ES-I3 (cell line): Measurements from ENCODE around the gene TRAF2.

ENCODE experiments used
- H3K36me3 ChIP-seq: 2 replicates; pipeline ENCODE4 v1.6.1; 2013; ENCODE audit warnings: mild to moderate bottlenecking, low read length, control low read depth, moderate library complexity; ENCODE audit not compliant: insufficient read depth
- H3K4me1 ChIP-seq: 2 replicates; pipeline ENCODE4 v1.6.1; 2013; ENCODE audit warnings: mild to moderate bottlenecking, control low read depth, low read length; ENCODE audit not compliant: insufficient read depth
- H3K9ac ChIP-seq: 2 replicates; pipeline ENCODE4 v1.6.1; 2013; ENCODE audit warnings: low read depth, mild to moderate bottlenecking, low read length, moderate library complexity
- H3K9me3 ChIP-seq: 2 replicates; pipeline ENCODE4 v1.6.1; 2013; ENCODE audit warnings: mild to moderate bottlenecking, low read length, moderate library complexity; ENCODE audit not compliant: control insufficient read depth, insufficient read depth

The TRAF2 gene

GRCh38 chr9:136851941-136852663 lies 34.2 kb upstream of the TRAF2 start, which contains the start of gene MAMDC4:
Gene MAMDC4 (plus strand): TSS chr9:136852346. CDS start chr9:136852417, 71 bp downstream.
- Histone ChIP-seq H3K9me3 (no peaks in the 10 kb centered on the region), H3K9ac (no peak within 1 kb of the TSS), H3K4me1 (no peaks in the 10 kb centered on the region), H3K36me3 (no peaks in the 10 kb centered on the region)

GRCh38 chr9:136852664-136853595 lies 33.4 kb upstream of the TRAF2 start:
- H3K4me1 ChIP-seq = no peaks in the 10 kb centered on the region
- H3K9ac ChIP-seq = no peak overlapping the region
- no peaks in the 10 kb centered on the region for H3K9me3 ChIP-seq
- no peaks in the 10 kb centered on the region for H3K36me3 ChIP-seq

GRCh38 chr9:136853596-136854112 lies 32.7 kb upstream of the TRAF2 start:
- no peaks in the 10 kb centered on the region for H3K36me3 ChIP-seq
- no peak overlapping the region for H3K9ac ChIP-seq
- no peaks in the 10 kb centered on the region for H3K9me3 ChIP-seq
- no peaks in the 10 kb centered on the region for H3K4me1 ChIP-seq

GRCh38 chr9:136854113-136854841 lies 32.0 kb upstream of the TRAF2 start:
- Histone ChIP-seq H3K9me3 (no peaks in the 10 kb centered on the region), H3K36me3 (no peaks in the 10 kb centered on the region), H3K4me1 (no peaks in the 10 kb centered on the region), H3K9ac (no peak overlapping the region)

- Histone ChIP-seq H3K36me3 (no peaks in the 10 kb centered on the region), H3K9ac (no peak overlapping the region), H3K4me1 (no peaks in the 10 kb centered on the region), H3K9me3 (no peaks in the 10 kb centered on the region)
These were observed 31.4 kb upstream of the TRAF2 start for GRCh38 chr9:136854842-136855460.

- Histone ChIP-seq H3K9me3 (no peaks in the 10 kb centered on the region), H3K4me1 (no peaks in the 10 kb centered on the region), H3K9ac (no peak overlapping the region), H3K36me3 (no peaks in the 10 kb centered on the region)
These were observed 30.7 kb upstream of the TRAF2 start for GRCh38 chr9:136855461-136856078.

- Histone ChIP-seq H3K9ac (no peak overlapping the region), H3K9me3 (no peaks in the 10 kb centered on the region), H3K4me1 (no peaks in the 10 kb centered on the region), H3K36me3 (peaks cover under 1% of the 10 kb centered on the region; the same call in 1 of the 2 replicates)
These were observed 30.2 kb upstream of the TRAF2 start for GRCh38 chr9:136856079-136856476.

- H3K36me3 ChIP-seq = peaks cover 6% of the 10 kb centered on the region; the same call in 1 of the 2 replicates
These were observed 29.7 kb upstream of the TRAF2 start for GRCh38 chr9:136856541-136857141.

GRCh38 chr9:136857166-136857565 lies 29.1 kb upstream of the TRAF2 start:
- Histone ChIP-seq H3K4me1 (no peaks in the 10 kb centered on the region), H3K9me3 (no peaks in the 10 kb centered on the region), H3K36me3 (peaks cover 6% of the 10 kb centered on the region; the same call in 1 of the 2 replicates), H3K9ac (no peak overlapping the region)

More at GRCh38 chr9:136856541-136857141, 29.7 kb upstream of the TRAF2 start:
- Histone ChIP-seq H3K4me1 (no peaks in the 10 kb centered on the region), H3K9ac (no peak overlapping the region), H3K9me3 (no peaks in the 10 kb centered on the region)

- Histone ChIP-seq H3K9me3 (no peaks in the 10 kb centered on the region), H3K36me3 (peaks cover 6% of the 10 kb centered on the region; the same call in 1 of the 2 replicates), H3K9ac (no peak overlapping the region), H3K4me1 (no peaks in the 10 kb centered on the region)
These were observed 28.5 kb upstream of the TRAF2 start for GRCh38 chr9:136857581-136858412.

GRCh38 chr9:136858452-136858843 lies 27.9 kb upstream of the TRAF2 start:
- Histone ChIP-seq H3K9ac (no peak overlapping the region), H3K9me3 (no peaks in the 10 kb centered on the region), H3K36me3 (peaks cover 11% of the 10 kb centered on the region), H3K4me1 (no peaks in the 10 kb centered on the region)

GRCh38 chr9:136858844-136859757 lies 27.2 kb upstream of the TRAF2 start:
- peaks cover 18% of the 10 kb centered on the region for H3K36me3 ChIP-seq
- no peaks in the 10 kb centered on the region for H3K9me3 ChIP-seq
- H3K9ac ChIP-seq = no peak overlapping the region
- H3K4me1 ChIP-seq = no peaks in the 10 kb centered on the region
